IPS DF 4.7 (cell line): ENCODE measurements around the gene GLT1D1.

Experiments used
- DNase-seq: peaks from one replicate; pipeline ENCODE4 v3.0.0-alpha.2; 2013; ENCODE audit warnings: low spot score; ENCODE audit errors: extremely low read depth

The GLT1D1 gene

DNA sequence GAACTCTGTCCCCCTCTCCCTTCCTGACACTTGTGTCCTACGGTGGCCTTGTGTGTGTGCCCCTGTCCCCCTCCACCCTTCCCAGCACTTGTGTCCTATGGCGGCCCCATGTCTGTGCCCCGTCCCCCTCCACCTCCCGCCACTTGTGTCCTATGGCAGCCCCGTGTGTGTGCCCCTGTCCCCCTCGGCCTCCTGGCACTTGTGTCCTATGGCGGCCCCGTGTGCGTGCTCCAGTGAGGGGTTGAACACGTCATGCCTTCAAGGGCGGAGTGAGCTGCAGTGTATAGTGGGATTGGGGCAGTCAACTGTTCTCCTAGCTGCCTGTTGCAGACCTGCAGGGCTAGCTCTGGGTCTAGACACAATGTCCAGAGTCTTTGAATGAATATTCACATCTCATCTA, 108.7 kb downstream of the GLT1D1 start:
- no peak for DNase-seq

DNA sequence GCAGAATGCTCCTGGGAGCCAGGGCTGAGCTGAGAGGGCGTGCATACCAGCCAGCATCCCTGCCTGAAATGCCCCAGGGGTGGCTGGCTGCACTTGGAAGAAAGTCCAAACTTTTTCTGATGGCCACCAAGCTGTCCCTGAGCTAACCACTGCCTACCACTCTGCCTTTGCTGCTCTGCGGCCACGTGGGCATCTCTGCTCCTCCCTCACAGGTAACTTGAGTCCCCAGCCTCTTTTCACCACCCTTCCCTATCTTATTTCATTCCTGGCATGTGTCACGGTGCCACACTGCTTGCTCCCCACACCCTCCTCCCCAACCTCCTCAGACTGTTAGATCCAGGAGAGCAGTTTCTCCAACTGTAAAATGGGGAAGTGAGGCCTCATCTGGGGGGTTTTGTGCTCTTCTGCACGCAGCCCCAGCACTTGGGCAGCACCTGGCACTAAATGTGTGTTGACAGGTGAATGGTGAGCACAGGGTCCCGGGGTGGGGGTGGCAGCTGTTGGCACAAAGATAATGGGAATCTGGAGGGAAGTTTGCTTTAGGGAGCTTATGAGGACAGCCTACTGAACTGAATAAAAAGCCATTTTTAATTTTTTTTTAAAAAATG, 113.0 kb downstream of the GLT1D1 start:
- DNase-seq: no peak

DNA sequence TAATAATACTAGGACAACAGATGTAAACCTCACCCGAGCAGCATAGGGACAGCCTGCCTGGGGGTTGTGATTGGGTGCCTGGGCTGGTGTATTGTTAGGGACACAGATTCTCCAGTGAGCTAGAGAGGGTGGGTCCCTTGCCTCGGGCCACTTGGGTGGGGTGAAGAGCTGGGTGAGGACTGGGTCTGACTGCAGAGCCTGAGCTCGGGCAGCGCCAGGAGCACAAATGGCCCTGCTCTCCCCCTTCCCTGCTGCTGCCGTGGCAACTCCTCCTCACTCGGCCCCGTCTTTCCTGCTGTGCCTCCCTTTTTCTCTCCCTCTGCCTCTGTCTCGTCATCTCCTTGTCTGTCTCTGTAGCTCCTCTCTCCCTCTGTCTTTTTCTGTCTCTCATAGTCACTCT, 115.4 kb downstream of the GLT1D1 start:
- no peak for DNase-seq

DNA sequence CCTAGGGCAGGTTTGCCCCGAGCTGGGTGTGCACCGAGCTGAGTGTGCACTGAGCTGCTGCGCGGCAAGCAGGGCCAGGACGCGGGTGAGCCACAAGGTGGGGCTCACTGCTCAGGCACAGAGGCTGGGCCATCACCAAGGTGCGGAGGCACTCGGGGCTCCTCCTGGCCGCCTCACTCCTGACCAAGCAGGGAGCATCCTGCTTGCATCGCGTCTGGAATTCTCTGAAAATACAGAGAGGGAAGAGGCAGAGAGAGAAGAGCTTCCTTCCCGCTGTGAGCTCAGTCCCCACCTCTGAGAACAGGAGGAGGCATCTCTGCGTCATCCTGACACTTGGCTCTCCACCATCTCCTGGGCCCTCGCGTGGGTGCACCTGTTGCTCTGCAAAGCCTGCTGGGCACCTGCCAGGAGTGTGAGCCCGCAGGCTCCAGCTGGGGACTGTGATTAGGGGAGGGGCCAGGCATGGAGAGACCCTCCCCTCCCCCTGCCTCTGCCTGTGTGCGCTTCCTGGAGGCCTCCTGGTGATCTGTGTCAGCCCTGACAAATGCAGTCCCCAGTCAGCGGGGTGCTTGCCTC, 116.3 kb downstream of the GLT1D1 start:
- DNase-seq: peak; percentile 46

DNA sequence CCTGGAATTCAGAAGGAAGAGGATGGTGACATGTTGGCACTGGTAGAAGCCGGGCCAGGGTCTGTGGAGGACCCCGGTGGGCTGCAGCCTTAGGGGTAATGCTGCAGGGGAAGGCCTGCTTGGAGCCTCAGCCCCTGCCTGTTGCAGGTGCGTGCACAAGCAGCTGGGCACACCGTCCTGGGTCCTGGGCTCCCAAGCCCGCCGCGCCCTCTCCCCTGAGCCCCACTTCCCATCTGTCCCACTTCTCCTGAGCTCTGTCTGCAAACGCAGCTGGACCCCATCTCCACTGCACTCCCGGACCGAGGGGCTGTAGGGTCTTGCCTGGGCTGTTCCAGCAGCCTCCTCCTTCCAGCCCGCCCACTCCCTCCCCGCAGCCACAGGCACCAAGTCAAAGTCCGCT, 116.8 kb downstream of the GLT1D1 start:
- DNase-seq: no peak

DNA sequence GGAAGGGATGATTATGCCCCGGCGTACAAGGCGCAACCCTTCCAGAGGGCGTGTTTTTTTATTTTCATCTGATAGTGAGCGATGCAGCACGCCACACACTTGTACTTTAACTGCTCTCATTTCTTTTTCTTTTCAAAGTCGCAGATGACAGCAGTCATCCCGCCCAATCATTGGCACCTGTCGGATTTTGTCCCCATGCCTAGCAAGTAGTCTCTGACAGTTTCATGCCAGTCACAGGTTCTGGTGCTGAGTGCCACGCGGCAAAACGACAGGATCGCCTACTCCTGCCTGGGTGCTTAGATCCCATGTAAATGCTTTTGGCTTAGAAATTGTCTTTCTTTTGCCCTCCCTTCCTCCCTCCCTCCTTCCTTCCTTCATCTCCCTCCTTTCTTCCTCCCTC, 117.7 kb downstream of the GLT1D1 start:
- DNase-seq: no peak

DNA sequence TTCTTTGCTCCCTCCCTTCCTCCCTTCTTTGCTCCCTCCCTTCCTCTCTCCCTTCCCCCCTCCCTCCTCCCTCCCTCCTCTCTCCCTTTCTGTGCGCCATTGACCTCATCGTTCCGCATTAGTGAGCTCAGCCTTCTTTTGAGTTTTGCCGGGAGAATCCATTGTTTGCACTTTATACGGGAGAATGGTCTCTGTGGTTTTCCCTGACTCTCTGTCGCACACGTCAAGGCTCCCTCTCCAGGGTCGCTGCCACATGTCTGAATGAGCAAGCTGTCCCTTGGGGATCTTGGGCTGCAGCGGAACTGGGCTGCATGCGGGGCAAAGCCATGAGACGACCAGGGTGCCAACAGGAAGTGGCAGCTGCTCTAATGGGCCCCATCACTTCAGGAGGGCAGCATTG, 118.5 kb downstream of the GLT1D1 start:
- DNase-seq: no peak

DNA sequence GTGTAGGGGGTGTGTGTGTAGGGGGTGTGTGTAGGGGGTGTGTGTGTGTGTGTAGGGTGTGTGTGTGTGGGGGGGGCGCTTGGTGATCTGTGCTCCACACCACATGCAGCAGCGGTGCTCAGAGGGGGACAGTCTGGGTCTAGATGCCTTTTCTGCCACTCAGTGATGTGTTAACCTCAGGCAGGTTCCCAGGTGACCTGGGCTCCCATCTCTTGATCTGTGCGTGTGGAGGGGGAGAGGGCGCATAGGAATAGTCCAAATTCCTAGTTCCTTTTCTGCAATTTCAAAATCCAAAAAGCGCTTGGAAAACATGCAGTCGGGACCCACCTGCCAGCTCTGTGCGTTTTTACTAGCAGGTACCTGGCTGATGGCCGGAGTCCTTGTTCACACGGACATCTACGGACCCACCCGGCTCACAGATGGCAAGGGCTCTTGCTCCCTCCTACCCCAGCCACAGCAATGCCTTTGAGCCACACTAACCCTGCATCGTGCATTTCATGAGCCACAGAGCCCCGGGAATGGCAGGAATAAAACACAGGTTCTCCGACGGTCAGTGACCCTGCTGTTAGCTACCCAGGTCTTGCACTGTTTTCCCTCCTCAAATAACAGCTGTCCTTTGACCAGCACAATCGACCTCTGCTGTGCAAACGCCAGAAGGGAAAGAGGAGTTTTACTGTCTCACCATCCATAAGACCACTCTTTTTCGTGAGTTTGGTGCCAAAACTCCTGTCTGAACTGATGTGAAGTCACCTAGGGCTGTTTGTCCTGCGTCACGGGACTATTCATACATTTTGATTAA, 120.8 kb downstream of the GLT1D1 start:
- DNase-seq: no peak

DNA sequence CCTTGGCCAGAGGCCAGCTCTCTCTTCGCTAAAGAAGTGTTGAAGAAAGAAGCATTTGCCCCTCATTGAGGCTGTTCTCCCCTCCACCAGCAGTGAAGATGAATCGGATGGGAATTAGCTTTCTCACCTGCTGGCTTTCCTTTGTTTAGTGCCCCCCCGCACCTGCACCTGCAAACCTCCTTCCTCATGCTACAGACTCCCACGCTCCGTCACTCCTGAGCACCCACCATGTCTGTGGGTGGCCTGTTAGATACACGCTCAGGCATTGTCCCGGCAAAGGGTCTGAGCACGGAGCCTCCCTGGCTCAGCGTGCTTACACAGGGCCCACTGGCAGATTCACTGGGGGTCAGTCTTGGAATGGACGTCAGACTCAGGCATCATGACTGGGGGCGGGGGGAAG, 121.6 kb downstream of the GLT1D1 start:
- no peak for DNase-seq

- peak; percentile 82 for DNase-seq
These were observed 123.0 kb downstream of the GLT1D1 start for GRCh38 chr12:128976120-128976738.

GRCh38 chr12:128977441-128977840, 124.2 kb downstream of the GLT1D1 start:
- no peak for DNase-seq

DNA sequence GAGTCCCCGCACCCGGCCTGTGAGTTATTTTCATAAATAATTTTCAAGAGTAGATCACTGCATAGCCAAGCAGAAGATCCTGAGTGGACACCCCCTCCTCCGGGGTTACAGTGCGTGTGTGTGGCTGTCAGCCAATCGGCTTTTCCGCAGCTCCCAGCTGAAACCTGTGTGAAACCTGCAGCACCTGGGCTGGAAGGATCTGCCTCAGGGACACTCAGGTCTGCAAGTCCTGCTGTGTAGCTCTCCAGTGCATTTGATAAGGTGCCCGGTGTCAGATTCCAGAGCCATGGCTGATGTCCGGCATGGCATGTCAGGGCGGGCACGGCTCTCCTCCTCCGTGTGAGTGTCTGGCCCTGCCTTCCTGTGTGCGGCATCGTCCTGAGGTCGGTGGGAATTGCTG, 124.8 kb downstream of the GLT1D1 start:
- DNase-seq: no peak

DNA sequence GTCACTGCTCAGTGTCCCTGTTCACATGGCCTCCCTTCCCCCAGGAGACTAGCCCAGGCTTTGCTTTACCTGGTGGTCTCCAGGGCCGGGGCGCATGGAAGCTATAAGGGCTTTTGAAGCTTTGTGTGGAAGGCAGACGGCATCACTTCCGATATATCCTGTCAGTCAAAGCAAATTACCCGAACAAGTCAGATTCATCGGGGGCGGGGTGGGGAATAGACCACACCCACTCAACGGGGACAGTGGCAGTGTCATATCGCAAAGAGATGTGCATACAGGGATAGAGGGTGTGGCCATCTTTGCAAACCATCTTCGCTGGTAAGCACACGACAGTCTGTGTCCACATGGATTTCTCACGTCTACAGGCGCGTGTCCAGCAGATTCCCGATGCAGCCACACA, 127.3 kb downstream of the GLT1D1 start:
- DNase-seq: no peak

GRCh38 chr12:128981971-128982533, 128.8 kb downstream of the GLT1D1 start:
- no peak for DNase-seq

GRCh38 chr12:128982933-128983332, 129.7 kb downstream of the GLT1D1 start:
- DNase-seq: no peak

GRCh38 chr12:128983371-128983770, 130.1 kb downstream of the GLT1D1 start:
- DNase-seq: no peak

DNA sequence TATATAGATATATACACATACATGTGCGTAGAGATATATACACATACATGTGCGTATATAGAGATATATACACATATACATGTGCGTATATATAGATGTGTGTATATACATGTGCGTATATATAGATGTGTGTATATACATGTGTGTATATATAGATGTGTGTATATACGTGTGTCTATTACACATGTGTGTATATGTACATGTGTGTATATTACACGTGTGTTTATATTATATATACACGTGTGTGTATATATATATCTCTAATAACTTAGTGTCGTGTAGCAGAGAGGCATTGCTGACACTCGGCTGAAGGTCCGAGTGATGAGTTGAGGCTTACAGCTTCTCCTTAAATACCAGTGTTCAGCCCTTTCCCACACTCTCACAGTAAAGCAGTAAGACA, 133.7 kb downstream of the GLT1D1 start:
- DNase-seq: no peak

DNA sequence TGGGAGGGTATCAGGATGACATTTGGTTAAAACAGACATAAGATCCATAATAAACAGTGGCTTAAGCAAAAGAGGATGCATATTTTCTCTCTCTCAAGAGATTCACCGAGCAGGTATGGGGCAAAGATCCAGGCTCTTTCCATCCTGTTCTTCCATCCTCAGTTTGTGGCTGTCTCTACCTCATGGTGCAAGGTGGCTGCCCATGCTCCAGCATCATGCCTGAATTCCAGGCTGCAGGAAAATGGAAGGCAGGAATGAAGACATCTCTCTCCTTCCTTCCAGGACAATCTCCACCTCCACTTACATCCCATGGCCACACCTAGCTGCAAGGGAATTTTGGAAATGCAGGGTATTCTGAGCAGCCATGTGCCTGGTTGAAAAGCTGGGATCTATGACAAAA, 136.0 kb downstream of the GLT1D1 start:
- DNase-seq: no peak

DNA sequence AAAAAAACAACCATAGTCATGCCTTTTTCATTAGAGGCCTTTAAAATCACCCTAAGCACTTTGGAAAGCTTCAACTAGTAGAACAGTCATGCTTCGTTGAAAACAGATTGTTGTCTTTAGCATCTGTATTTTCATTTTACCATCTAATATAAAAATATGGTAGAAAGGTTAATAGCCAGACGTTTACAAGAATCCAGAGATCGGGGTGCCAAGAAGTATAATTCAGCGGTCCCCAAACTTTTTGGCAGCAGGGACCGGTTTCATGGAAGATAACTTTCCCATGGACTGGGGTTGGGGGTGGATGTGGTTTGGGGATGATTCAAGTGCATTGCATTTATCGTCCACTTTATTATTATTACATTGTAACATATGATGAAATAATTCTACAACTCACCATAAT, 138.4 kb downstream of the GLT1D1 start:
- DNase-seq: no peak

- no peak for DNase-seq
These were observed 138.8 kb downstream of the GLT1D1 start for GRCh38 chr12:128992116-128992515.

DNA sequence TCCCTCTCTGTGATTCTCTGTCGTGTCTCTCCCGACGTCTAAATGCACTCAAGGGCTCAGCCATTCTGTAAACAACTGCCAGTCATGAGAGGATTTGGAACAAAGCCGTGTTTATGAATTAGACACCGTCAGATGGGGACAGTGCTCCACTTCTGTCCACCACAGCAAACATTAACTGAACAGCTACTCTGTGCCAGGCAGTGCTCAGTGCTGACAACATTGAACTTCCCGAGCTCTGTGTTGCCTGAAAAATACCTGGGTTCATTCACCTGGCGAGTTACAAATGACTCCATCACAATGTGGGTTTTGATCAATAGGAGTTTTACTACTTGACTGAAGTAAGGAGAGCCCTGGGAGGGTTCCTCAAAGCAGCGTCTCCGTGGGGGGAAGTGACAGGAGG, 139.3 kb downstream of the GLT1D1 start:
- DNase-seq: no peak

- DNase-seq: no peak
These were observed 141.6 kb downstream of the GLT1D1 start for GRCh38 chr12:128994856-128995255.
